Measurements from ENCODE around the gene INPP5K. TPM values are rescaled to one million over a fixed set of nuclear protein-coding genes. Genes with fewer than 3 reads are reported as not detected.
A peak's percentile ranks its signal among the peaks of the same experiment; 100 is the strongest.

INPP5K gene
- total and polyA plus RNA-seq, 7 experiments from 2014 or later = 50.5 to 184 (median 84.2) TPM

DNA sequence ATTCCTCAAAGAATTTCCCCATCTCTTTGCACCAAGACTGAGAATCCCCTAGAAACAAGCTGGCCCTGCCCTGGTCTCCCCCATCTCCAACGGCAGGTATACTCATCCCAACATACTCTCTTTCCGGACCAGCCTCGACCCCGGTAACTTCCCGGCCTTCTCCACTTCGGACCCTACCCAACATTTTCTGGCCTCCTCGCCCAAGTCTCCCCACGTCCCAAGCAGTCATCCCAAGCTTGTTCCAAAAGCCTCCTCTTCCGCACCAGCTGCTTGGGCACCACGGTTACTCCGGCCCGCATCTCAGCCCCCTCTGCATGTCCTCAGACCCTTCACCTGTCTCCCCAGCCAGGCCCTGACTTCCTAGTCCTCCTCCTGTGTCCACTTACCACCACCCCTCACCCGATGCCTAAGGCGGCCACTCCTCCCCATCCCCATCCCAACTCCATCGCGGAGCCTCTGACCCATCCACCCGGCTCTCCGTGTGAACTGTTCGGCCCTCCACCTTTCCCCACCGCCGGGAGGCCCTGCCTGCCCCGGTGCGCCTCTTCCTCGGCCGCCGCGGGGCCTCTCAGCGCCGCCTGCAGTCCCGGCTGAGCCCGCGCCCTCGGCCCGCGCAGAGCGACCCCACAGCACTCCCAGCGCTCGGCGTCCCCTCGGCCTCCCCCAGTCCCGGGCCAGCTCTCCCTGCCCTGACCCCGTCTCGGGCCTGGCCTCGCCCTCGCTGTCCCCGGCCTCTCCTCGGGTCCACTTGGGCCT is 45.2 kb upstream of the INPP5K start:
- peak in 8 of 9 donors; percentile 28 to 58 (median 36) for DNase-seq
- H3K9me3 ChIP-seq (ENCODE audit: control insufficient read depth in 2 of 3, low read length in 3 of 3) = no peaks in the 10 kb centered on the region
- peaks cover 25 to 54% (median 43%) of the 10 kb centered on the region in 7 donors for H3K4me1 Mint-ChIP-seq
- peaks cover 0 to 5% (median 0%) of the 10 kb centered on the region in 5 donors for H3K36me3 Mint-ChIP-seq
- CTCF ChIA-PET = interaction anchor here (1.1 to 1.2 kb wide), 2 partner anchors 68 to 196 kb away, joined by 3 to 4 read pairs; no protein-coding TSS in a partner anchor
- H3K27me3 Mint-ChIP-seq = peaks cover 0 to 13% (median 0%) of the 10 kb centered on the region in 5 donors
- peaks cover 0 to 5% (median 0%) of the 10 kb centered on the region in 11 donors for H3K9me3 Mint-ChIP-seq
- peak overlapping the region; percentile 39 for H3K4me3 ChIP-seq (ENCODE audit: low read length)
- POLR2A ChIA-PET = interaction anchor here (0.6 to 2.0 kb wide), 5 partner anchors 30 to 1087 kb away, joined by 3 to 7 read pairs (median 4); partner anchors contain the start of gene INPP5K
- peak overlapping the region; percentile 76 for H3K27ac ChIP-seq (ENCODE audit: low read depth, low read length)
- H3K27ac Mint-ChIP-seq = peak overlapping the region in 8 of 9 donors; percentile 54 to 90 (median 76)
- peaks cover 0 to 8% (median 0%) of the 10 kb centered on the region in 3 experiments for H3K36me3 ChIP-seq (ENCODE audit: control insufficient read depth in 2 of 3, insufficient read depth in 3 of 3, low read length in 3 of 3)
- peak overlapping the region; percentile 73 to 89 (median 82) for H3K4me3 Mint-ChIP-seq
- ATAC-seq = peak; percentile 37
- intact Hi-C loops (cut with micrococcal nuclease) = loop anchor here (1.0 to 5.0 kb wide), 10 partner anchors 45 to 481 kb away; partner anchors contain the start of genes CRK (in 2 of the 2), INPP5K (in 2 of the 2), SLC43A2 (in 2 of the 2) and OVCA2 (in 1 of the 2)
- H3K4me1 ChIP-seq (ENCODE audit: control insufficient read depth in 2 of 2, insufficient read depth in 2 of 2, low read length in 2 of 2) = peaks cover 9 to 12% of the 10 kb centered on the region in 2 donors
- no peaks in the 10 kb centered on the region for H3K27me3 ChIP-seq (ENCODE audit: control insufficient read depth in 2 of 2, insufficient read depth in 2 of 2, low read length in 2 of 2)

DNA sequence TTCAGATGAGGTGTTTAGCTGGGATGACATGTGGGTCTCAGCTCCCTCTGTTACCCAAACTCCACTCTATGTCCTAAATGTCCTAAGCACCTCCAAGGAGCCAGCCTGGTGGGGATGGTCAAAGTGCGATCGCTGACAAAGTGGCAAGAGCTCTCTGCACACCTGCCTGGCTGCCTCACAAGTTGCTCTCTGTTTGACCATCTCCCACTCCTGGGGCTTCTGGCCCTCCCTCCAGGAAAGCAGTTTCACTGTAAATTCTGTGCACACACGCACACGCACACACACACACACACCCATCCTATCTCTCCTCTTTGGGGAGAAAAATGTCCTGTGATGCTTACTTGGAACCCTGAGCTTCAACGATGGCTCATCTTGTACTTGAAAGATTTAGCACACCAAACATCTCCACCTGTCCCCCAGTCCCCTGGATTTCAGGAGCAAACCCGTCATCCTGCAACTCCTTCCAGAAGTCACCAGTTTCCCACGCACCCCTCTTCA is 44.5 kb upstream of the INPP5K start:
- ChIA-PET CTCF (interaction anchor here (0.5 to 1.2 kb wide), 3 partner anchors 24 to 196 kb away, joined by 3 to 4 read pairs (median 3); no protein-coding TSS in a partner anchor), POLR2A (interaction anchor here (0.6 to 2.0 kb wide), 4 partner anchors 29 to 195 kb away, joined by 4 to 7 read pairs (median 4); partner anchors contain the start of gene INPP5K)
- Mint-ChIP-seq H3K4me1 (peaks cover 21 to 51% (median 45%) of the 10 kb centered on the region in 7 donors), H3K4me3 (peak overlapping the region; percentile 73 to 89 (median 82)), H3K27me3 (peaks cover 0 to 13% (median 0%) of the 10 kb centered on the region in 5 donors), H3K36me3 (peaks cover 0 to 5% (median 4%) of the 10 kb centered on the region in 5 donors), H3K27ac (peak overlapping the region in 8 of 9 donors; percentile 54 to 90 (median 76)), H3K9me3 (peaks cover 0 to 5% (median 0%) of the 10 kb centered on the region in 11 donors)
- intact Hi-C loops (cut with micrococcal nuclease) = loop anchor here in 1 of 2 donors (5.0 kb wide), 1 partner anchor 481 kb away; the partner anchor contains the start of gene OVCA2
- peaks cover 4 to 8% of the 10 kb centered on the region in 2 donors for H3K4me1 ChIP-seq (ENCODE audit: control insufficient read depth in 2 of 2, insufficient read depth in 2 of 2, low read length in 2 of 2)
- DNase-seq (no peak), ATAC-seq (no peak)
- H3K27ac ChIP-seq (ENCODE audit: low read depth, low read length) = peak overlapping the region; percentile 76
- peaks cover 0 to 15% (median 0%) of the 10 kb centered on the region in 3 experiments for H3K36me3 ChIP-seq (ENCODE audit: control insufficient read depth in 2 of 3, insufficient read depth in 3 of 3, low read length in 3 of 3)
- no peaks in the 10 kb centered on the region for H3K27me3 ChIP-seq (ENCODE audit: control insufficient read depth in 2 of 2, insufficient read depth in 2 of 2, low read length in 2 of 2)
- H3K4me3 ChIP-seq (ENCODE audit: low read length) = no peak overlapping the region
- H3K9me3 ChIP-seq (ENCODE audit: control insufficient read depth in 2 of 3, low read length in 3 of 3) = no peaks in the 10 kb centered on the region

DNA sequence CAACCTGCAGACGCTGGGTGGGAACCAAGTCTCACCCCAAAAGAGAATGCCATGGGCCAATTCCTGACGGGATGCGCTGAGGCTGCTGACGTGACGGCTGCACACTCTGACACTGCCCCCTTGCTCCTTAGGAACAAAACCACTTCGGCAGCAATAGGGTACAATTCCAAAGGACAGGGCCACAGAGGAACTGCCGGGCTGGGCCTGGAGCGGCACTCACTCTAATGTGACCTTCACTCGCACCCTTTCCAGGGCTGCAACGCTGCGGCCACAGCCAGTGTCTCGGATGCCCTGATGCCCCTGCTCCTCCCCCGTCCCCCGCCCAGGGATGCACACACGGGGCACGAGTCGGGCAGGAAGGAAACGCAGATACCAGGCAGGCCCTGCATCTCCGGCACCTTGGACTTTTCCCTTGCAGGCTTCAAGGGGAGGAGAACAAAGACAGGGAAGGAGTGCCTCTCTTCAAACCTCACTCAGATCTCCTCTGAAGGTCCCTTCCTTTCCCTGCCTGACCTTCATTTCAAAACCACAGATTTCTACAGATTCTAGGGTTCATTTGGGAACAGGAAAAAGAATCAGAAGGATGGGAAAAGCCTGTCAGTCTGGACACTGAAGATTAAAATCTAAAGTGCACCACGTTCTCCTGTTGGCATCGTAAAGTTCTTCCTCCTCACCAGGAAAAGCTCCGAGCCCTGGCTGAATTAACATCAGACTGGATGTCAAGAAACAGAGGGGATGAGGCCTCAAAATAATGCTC is 43.9 kb upstream of the INPP5K start:
- peak overlapping the region in 6 of 10 donors; percentile 17 to 89 (median 80) for H3K4me3 Mint-ChIP-seq
- Histone ChIP-seq H3K27me3 (ENCODE audit: control insufficient read depth in 2 of 2, insufficient read depth in 2 of 2, low read length in 2 of 2) (no peaks in the 10 kb centered on the region), H3K27ac (ENCODE audit: low read depth, low read length) (no peak overlapping the region), H3K4me3 (ENCODE audit: low read length) (no peak overlapping the region), H3K9me3 (ENCODE audit: control insufficient read depth in 2 of 3, low read length in 3 of 3) (no peaks in the 10 kb centered on the region), H3K36me3 (ENCODE audit: control insufficient read depth in 2 of 3, insufficient read depth in 3 of 3, low read length in 3 of 3) (peaks cover 0 to 21% (median 0%) of the 10 kb centered on the region in 3 experiments), H3K4me1 (ENCODE audit: control insufficient read depth in 2 of 2, insufficient read depth in 2 of 2, low read length in 2 of 2) (peaks cover 4 to 8% of the 10 kb centered on the region in 2 donors)
- H3K9me3 Mint-ChIP-seq = peaks cover 0 to 5% (median 0%) of the 10 kb centered on the region in 11 donors
- ChIA-PET CTCF (interaction anchor here (0.5 to 1.2 kb wide), 3 partner anchors 24 to 195 kb away, joined by 3 to 4 read pairs (median 3); no protein-coding TSS in a partner anchor), POLR2A (interaction anchor here (0.6 to 0.8 kb wide), 2 partner anchors 89 to 195 kb away, joined by 4 read pairs; no protein-coding TSS in a partner anchor)
- no peak overlapping the region for H3K27ac Mint-ChIP-seq
- peaks cover 0 to 13% (median 0%) of the 10 kb centered on the region in 5 donors for H3K27me3 Mint-ChIP-seq
- intact Hi-C loops (cut with micrococcal nuclease) = loop anchor here in 1 of 2 donors (5.0 kb wide), 1 partner anchor 482 kb away; the partner anchor contains the start of gene OVCA2
- DNase-seq = no peak
- H3K4me1 Mint-ChIP-seq = peaks cover 21 to 51% (median 40%) of the 10 kb centered on the region in 7 donors
- H3K36me3 Mint-ChIP-seq = peaks cover 0 to 10% (median 4%) of the 10 kb centered on the region in 5 donors
- ATAC-seq = no peak

DNA sequence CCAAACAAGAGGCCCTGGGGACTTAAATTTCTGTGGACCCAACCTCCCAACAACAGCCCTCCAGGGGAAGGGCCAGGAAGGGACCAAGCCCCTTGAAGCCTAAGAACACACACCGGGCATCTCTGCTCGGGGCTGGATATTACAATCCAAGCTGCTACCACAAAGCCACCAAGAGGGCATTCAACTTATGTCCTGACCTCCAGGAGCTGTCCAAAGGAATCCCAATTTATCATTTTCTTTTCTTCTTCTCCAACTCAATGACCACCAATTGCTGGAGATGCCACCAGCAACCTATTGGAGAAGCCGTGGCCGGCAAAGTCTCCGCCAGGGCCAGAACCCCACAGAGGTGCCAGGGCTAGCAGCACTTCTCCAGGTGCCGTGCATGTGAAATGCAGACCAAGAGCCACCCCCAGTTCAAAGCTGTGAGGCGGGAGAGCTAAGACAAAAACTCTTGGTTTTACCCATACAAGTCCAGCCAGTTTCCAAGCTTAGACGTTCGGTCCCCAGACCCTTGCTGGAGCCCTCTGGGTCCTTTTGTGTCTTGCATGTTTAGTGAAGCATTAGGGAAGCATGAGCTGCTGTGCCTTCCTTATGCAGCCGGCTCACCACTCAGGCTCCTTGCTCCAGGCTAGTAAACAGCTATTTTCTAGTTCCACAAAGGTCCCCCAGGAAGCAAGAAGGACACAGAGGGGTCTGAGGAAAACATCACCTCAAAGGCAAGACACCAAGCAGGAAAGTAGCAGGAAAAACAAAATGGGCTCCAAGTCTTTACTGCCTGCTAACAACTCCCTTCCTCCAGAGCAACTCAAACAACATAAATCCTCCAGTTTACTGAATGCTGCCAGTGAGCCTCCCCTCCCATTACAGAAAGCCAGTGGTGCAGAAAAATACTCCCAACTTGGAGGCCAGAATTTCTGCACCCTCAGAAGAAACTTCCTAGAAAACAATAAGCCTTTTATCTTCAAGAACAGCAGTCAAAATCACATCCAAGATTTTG is 42.9 kb upstream of the INPP5K start:
- Histone ChIP-seq H3K27ac (ENCODE audit: low read depth, low read length) (no peak overlapping the region), H3K4me1 (ENCODE audit: control insufficient read depth in 2 of 2, insufficient read depth in 2 of 2, low read length in 2 of 2) (peaks cover 4 to 8% of the 10 kb centered on the region in 2 donors), H3K27me3 (ENCODE audit: control insufficient read depth in 2 of 2, insufficient read depth in 2 of 2, low read length in 2 of 2) (no peaks in the 10 kb centered on the region), H3K36me3 (ENCODE audit: control insufficient read depth in 2 of 3, insufficient read depth in 3 of 3, low read length in 3 of 3) (peaks cover 0 to 21% (median 0%) of the 10 kb centered on the region in 3 experiments), H3K4me3 (ENCODE audit: low read length) (no peak overlapping the region), H3K9me3 (ENCODE audit: control insufficient read depth in 2 of 3, low read length in 3 of 3) (no peaks in the 10 kb centered on the region)
- POLR2A ChIA-PET = interaction anchor here (0.7 kb wide), 1 partner anchor 26 kb away, joined by 3 read pairs; no protein-coding TSS in a partner anchor
- DNase-seq = no peak
- H3K4me1 Mint-ChIP-seq = peaks cover 21 to 53% (median 39%) of the 10 kb centered on the region in 7 donors
- peak overlapping the region in 8 of 10 donors; percentile 0 to 74 (median 23) for H3K4me3 Mint-ChIP-seq
- H3K36me3 Mint-ChIP-seq = peaks cover 0 to 10% (median 4%) of the 10 kb centered on the region in 5 donors
- no peak for ATAC-seq
- H3K27ac Mint-ChIP-seq = peak overlapping the region in 3 of 9 donors; percentile 4 to 72 (median 59)
- intact Hi-C loops (cut with micrococcal nuclease) = loop anchor here in 1 of 2 donors (5.0 kb wide), 1 partner anchor 483 kb away; the partner anchor contains the start of gene OVCA2
- CTCF ChIA-PET = no interaction called here
- peaks cover 0 to 5% (median 0%) of the 10 kb centered on the region in 11 donors for H3K9me3 Mint-ChIP-seq
- peaks cover 0 to 13% (median 0%) of the 10 kb centered on the region in 5 donors for H3K27me3 Mint-ChIP-seq

DNA sequence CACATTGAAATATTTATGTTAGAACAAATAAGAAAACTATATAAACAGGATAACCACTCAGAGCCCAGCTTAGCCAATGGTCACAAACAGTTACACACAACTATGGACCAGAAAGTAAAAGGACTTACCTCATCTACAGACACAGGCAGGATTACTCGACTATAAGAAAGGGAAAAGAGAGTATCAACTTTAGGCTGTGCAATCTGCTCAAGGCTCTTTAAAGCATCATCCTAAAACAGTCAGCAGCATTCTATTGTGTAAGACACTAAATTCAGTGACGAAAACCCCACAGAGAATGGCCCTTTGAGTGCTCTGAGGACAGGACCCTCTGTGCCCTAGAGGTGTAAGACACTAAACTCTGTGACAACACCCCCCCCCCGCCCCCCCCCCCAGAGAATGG is 42.0 kb upstream of the INPP5K start:
- Histone ChIP-seq H3K27me3 (ENCODE audit: control insufficient read depth in 2 of 2, insufficient read depth in 2 of 2, low read length in 2 of 2) (no peaks in the 10 kb centered on the region), H3K9me3 (ENCODE audit: control insufficient read depth in 2 of 3, low read length in 3 of 3) (no peaks in the 10 kb centered on the region), H3K27ac (ENCODE audit: low read depth, low read length) (no peak overlapping the region), H3K4me3 (ENCODE audit: low read length) (no peak overlapping the region), H3K36me3 (ENCODE audit: control insufficient read depth in 2 of 3, insufficient read depth in 3 of 3, low read length in 3 of 3) (peaks cover 0 to 23% (median 0%) of the 10 kb centered on the region in 3 experiments), H3K4me1 (ENCODE audit: control insufficient read depth in 2 of 2, insufficient read depth in 2 of 2, low read length in 2 of 2) (peaks cover 4 to 8% of the 10 kb centered on the region in 2 donors)
- Mint-ChIP-seq H3K27me3 (peaks cover 0 to 6% (median 0%) of the 10 kb centered on the region in 5 donors), H3K4me3 (no peak overlapping the region), H3K36me3 (peaks cover 0 to 10% (median 0%) of the 10 kb centered on the region in 5 donors), H3K9me3 (peaks cover 0 to 5% (median 0%) of the 10 kb centered on the region in 11 donors), H3K4me1 (peaks cover 15 to 46% (median 34%) of the 10 kb centered on the region in 7 donors), H3K27ac (no peak overlapping the region)
- intact Hi-C loops (cut with micrococcal nuclease) = no loop called here
- ChIA-PET CTCF (no interaction called here), POLR2A (interaction anchor here (0.7 kb wide), 1 partner anchor 25 kb away, joined by 3 read pairs; no protein-coding TSS in a partner anchor)
- DNase-seq = no peak
- no peak for ATAC-seq

Measured in naive thymus-derived CD4-positive, alpha-beta T cell (primary cell).